Esophagus muscularis mucosa (tissue), 4 donors: Measurements from ENCODE around the gene SLA2. TPM values are rescaled to one million over a fixed set of nuclear protein-coding genes. Genes with fewer than 3 reads are reported as not detected.
A peak's percentile ranks its signal among the peaks of the same experiment; 100 is the strongest.

ENCODE experiments used
- DNase-seq: peaks from one replicate; pipeline ENCODE4 v3.0.0-alpha.2; 2017; ENCODE audit errors: extremely low spot score
- H3K27ac ChIP-seq, 4 donors: fragments of 200-600 bp; sonication (generic); replicated peaks in 1 of 4; 1 replicate in 3 of 4; 2 replicates in 1 of 4; pipeline ENCODE4 v1.5.1; 2016 to 2019; ENCODE audit warnings: mild to moderate bottlenecking in 1 of 4
- H3K27me3 ChIP-seq, 4 donors: fragments of 200-600 bp; sonication (generic); one replicate each; pipeline versions ENCODE4 v1.5.1 to v1.6.0; 2016 to 2019
- H3K36me3 ChIP-seq, 4 donors: fragments of 200-600 bp; sonication (generic); one replicate each; pipeline ENCODE4 v1.5.1; 2016 to 2019
- H3K4me1 ChIP-seq, 4 donors: fragments of 200-600 bp; sonication (generic); one replicate each; pipeline ENCODE4 v1.5.1; 2016 to 2019
- H3K4me3 ChIP-seq, 4 donors: fragments of 200-600 bp; sonication (generic); 1 replicate in 2 of 4; 2 replicates in 2 of 4; pipeline ENCODE4 v1.5.1; 2016 to 2019; ENCODE audit warnings: mild to moderate bottlenecking in 4 of 4, moderate library complexity in 1 of 4
- H3K9me3 ChIP-seq, 4 donors: fragments of 200-600 bp; sonication (generic); 1 replicate in 3 of 4; 2 replicates in 1 of 4; pipeline ENCODE4 v1.5.1; 2016 to 2019
- CTCF ChIP-seq, 3 experiments: fragments of 200-600 bp in 2 of 3; fragments of 450-650 bp in 1 of 3; sonication (generic) in 2 of 3; IDR thresholded peaks; one replicate each; pipeline ENCODE4 v1.5.1; 2017 to 2019; ENCODE audit warnings: antibody characterized with exemption in 3 of 3, mild to moderate bottlenecking in 2 of 3, moderate library complexity in 1 of 3
- EP300 ChIP-seq: sonication (generic); formaldehyde crosslinking; IDR thresholded peaks from one replicate; pipeline ENCODE4 v1.6.1; 2017; ENCODE audit warnings: antibody characterized with exemption
- POLR2A ChIP-seq: fragments of 450-650 bp; IDR thresholded peaks from one replicate; pipeline ENCODE4 v1.6.1; 2017; ENCODE audit warnings: antibody characterized with exemption, moderate library complexity, mild to moderate bottlenecking, low read depth
- POLR2AphosphoS5 ChIP-seq, 2 donors: sonication (generic); formaldehyde crosslinking; IDR thresholded peaks; one replicate each; pipeline ENCODE4 v1.6.1; 2017; ENCODE audit warnings: antibody characterized with exemption in 2 of 2
- WGBS: methylation state at CpG from one replicate; pipeline ENCODE4 v1.1.5; 2018; 5-methylcytosine and 5-hydroxymethylcytosine counted together
- intact Hi-C: fragments of 100-400 bp; cut with DNase I; formaldehyde crosslinking; loops from one replicate; pipeline ENCODE4 v1.15.1; 2023
- total RNA-seq, 4 donors: library from RNA; depleted of rRNA; stranded (reverse); fragments of >200 nt; gene quantifications; one replicate each; pipeline versions ENCODE4 v1.1.0 to v1.2.1, GENCODE V29; 2016

Gene SLA2
- total RNA-seq, 4 donors from 2014 or later = 0.26 to 0.99 (median 0.35) TPM

- H3K4me1 ChIP-seq = peaks cover 11 to 21% (median 15%) of the 10 kb centered on the region in 4 donors
- no peaks in the 10 kb centered on the region for H3K27me3 ChIP-seq
- H3K4me3 ChIP-seq = no peak overlapping the region
- DNase-seq = no peak
- 55% methylated on average over 2 of the region's 2 CpGs for WGBS
- H3K36me3 ChIP-seq = peaks cover 12 to 62% (median 45%) of the 10 kb centered on the region in 4 donors
- H3K9me3 ChIP-seq = no peaks in the 10 kb centered on the region
- intact Hi-C loops = no loop called here
- TF ChIP-seq CTCF (IDR thresholded peaks at IDR 0.05) (no peak), POLR2AphosphoS5 (IDR thresholded peaks at IDR 0.05) (no peak), EP300 (no peak), POLR2A (no peak)
- no peak overlapping the region for H3K27ac ChIP-seq
These were observed 65.9 kb downstream of the SLA2 start for GRCh38 chr20:36579996-36580545.

DNA sequence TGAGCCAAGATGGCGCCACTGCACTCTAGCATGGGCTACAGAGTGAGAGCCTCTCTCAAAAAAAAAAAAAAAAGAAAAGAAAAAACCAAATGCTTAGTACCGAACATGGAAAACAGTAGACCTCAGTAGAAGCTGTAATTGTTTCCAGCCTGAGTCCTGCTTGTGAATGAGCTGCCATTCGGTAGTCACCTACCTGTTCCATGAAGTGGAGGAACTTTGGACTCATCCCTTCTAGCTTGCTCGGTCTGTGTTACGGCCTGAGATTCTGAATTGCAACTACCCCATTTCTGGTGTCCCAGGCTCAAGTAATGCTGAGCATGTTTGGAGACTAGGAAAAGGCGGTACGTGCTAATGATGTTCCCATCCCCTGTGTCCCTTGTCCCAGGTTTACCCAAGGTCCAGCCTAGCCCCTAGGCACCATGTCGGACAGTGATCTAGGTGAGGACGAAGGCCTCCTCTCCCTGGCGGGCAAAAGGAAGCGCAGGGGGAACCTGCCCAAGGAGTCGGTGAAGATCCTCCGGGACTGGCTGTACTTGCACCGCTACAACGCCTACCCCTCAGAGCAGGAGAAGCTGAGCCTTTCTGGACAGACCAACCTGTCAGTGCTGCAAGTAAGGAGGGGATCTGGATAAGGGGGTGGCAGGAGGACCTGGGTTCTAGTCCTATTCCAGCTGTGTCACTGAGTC is 67.5 kb downstream of the SLA2 start:
- WGBS = 97% methylated on average over 14 of the region's 15 CpGs
- intact Hi-C loops = no loop called here

GRCh38 chr20:36576081-36576445 is 69.9 kb downstream of the SLA2 start:
- no peak for TF ChIP-seq POLR2AphosphoS5 (IDR thresholded peaks at IDR 0.05)
- TF ChIP-seq CTCF (IDR thresholded peaks at IDR 0.05) = no peak
- TF ChIP-seq POLR2A = no peak
- no peak for TF ChIP-seq EP300
- no peak for DNase-seq
- Histone ChIP-seq H3K36me3 (peaks cover 12 to 27% (median 25%) of the 10 kb centered on the region in 4 donors), H3K9me3 (no peaks in the 10 kb centered on the region), H3K4me3 (no peak overlapping the region), H3K27me3 (no peaks in the 10 kb centered on the region), H3K4me1 (peaks cover 15 to 49% (median 43%) of the 10 kb centered on the region in 4 donors), H3K27ac (peak overlapping the region; percentile 90 to 95 (median 95))
- intact Hi-C loops = no loop called here
- 37% methylated on average over 1 of the region's 1 CpG for WGBS

More for the DNA sequence above, 67.5 kb downstream of the SLA2 start:
- Histone ChIP-seq H3K27ac (no peak overlapping the region), H3K4me3 (no peak overlapping the region), H3K9me3 (no peaks in the 10 kb centered on the region), H3K27me3 (no peaks in the 10 kb centered on the region), H3K4me1 (peaks cover 15 to 33% (median 28%) of the 10 kb centered on the region in 4 donors), H3K36me3 (peaks cover 12 to 49% (median 43%) of the 10 kb centered on the region in 4 donors)
- no peak for DNase-seq
- no peak for TF ChIP-seq POLR2A

DNA sequence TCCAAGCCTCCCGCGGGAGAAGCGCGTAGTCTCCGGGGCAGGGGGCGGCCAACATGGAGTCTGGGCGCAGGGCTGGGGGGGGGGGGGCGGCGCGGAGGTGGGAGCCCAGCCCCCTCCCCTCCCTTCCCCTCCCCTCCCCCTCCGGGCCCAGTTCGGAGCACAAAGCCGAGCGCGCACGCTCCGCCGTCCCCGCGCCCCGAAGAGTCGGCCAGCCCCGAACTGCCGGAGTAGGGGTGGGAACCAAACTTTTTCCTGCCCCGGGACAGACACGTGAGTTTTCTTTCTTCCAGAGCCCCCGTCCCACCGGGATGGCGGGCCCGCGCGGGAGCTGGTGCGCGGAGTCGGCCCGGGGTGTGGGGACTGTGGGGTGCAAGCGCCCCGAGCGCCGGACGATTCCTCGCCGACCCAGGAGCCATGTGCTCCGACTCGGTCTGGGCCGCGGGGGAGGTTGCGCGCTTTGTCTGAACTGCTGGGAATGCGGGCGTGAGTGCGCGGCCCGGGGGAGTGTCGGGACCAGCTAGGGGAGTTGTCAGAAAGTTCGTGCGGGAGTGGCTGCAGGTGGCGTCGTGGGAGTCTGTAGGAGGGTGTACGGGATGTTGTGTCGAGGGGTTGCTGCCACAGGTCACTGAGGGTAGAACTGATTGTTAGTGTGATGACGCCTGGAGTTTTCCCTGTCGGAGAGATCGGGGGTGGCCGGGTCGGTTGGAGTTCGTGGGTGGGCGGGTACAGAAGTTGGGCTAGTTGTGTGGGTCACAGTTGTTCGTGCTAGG is 71.4 kb downstream of the SLA2 start:
- H3K27me3 ChIP-seq = no peaks in the 10 kb centered on the region
- WGBS = 2% methylated on average over 19 of the region's 69 CpGs
- H3K9me3 ChIP-seq = no peaks in the 10 kb centered on the region
- H3K4me3 ChIP-seq = peak overlapping the region; percentile 91 to 94 (median 92)
- intact Hi-C loops = loop anchor here (2.0 kb wide), 1 partner anchor 30 kb away; the partner anchor contains the start of gene RAB5IF
- peaks cover 2 to 11% (median 10%) of the 10 kb centered on the region in 4 donors for H3K36me3 ChIP-seq
- TF ChIP-seq POLR2AphosphoS5 (IDR thresholded peaks at IDR 0.05) (peak in 1 of 2 donors; percentile 28), EP300 (no peak), CTCF (IDR thresholded peaks at IDR 0.05) (peak in 1 of 3 experiments; percentile 3), POLR2A (no peak)
- peaks cover 15 to 49% (median 40%) of the 10 kb centered on the region in 4 donors for H3K4me1 ChIP-seq
- peak overlapping the region; percentile 90 to 95 (median 95) for H3K27ac ChIP-seq
- DNase-seq = no peak
